HepG2 (cell line): ENCODE results near the gene CHST1. TPM values are rescaled to one million over a fixed set of nuclear protein-coding genes. Genes with fewer than 3 reads are reported as not detected.

Experiments used
- HMG20B ChIP-seq: conservative IDR thresholded peaks from 2 replicates; pipeline ENCODE4 v1.6.1; 2016; ENCODE audit warnings: missing genetic modification reagents, missing compliant biosample characterization
- MATR3 ChIP-seq: sonication (generic); formaldehyde crosslinking; IDR thresholded peaks from 2 replicates; pipeline ENCODE4 v1.4.0; 2020; ENCODE audit warnings: missing genetic modification reagents
- PLSCR1 ChIP-seq: sonication (generic); formaldehyde crosslinking; IDR thresholded peaks from 2 replicates; pipeline ENCODE4 v1.5.0; 2020; ENCODE audit warnings: missing genetic modification reagents, mild to moderate bottlenecking, borderline replicate concordance
- RXRA ChIP-seq: sonication (generic); formaldehyde crosslinking; IDR thresholded peaks from 2 replicates; pipeline ENCODE4 v1.5.1; 2020; ENCODE audit warnings: missing genetic modification reagents
- ZBTB34 ChIP-seq: sonication (generic); formaldehyde crosslinking; IDR thresholded peaks from 2 replicates; pipeline ENCODE4 v1.8.0; 2022; ENCODE audit warnings: mild to moderate bottlenecking, missing genetic modification reagents
- ZNF513 ChIP-seq: sonication (generic); formaldehyde crosslinking; conservative IDR thresholded peaks from 2 replicates; pipeline ENCODE4 v1.5.0; 2020; ENCODE audit warnings: missing genetic modification reagents
- ZNF550 ChIP-seq: sonication (generic); formaldehyde crosslinking; IDR thresholded peaks from 2 replicates; pipeline ENCODE4 v1.4.0; 2020; ENCODE audit warnings: mild to moderate bottlenecking, missing genetic modification reagents, borderline replicate concordance
- ZNF703 ChIP-seq: sonication (generic); formaldehyde crosslinking; IDR thresholded peaks from 2 replicates; pipeline ENCODE4 v1.5.1; 2020; ENCODE audit warnings: missing genetic modification reagents, mild to moderate bottlenecking, moderate library complexity, borderline replicate concordance
- ZNF724P ChIP-seq: sonication (generic); formaldehyde crosslinking; IDR thresholded peaks from 2 replicates; pipeline ENCODE4 v1.8.0; 2022; ENCODE audit warnings: missing genetic modification reagents, borderline replicate concordance
- ZNF772 ChIP-seq: sonication (generic); formaldehyde crosslinking; IDR thresholded peaks from 2 replicates; pipeline ENCODE4 v1.5.0; 2020; ENCODE audit warnings: mild to moderate bottlenecking, missing genetic modification reagents
- polyA plus RNA-seq, 8 experiments: library from polyadenylated mRNA; depleted of rRNA in 3 of 8; stranded (reverse) in 7 of 8; unstranded in 1 of 8; fragments of >200 nt; fragmentation: Illumina TruSeq in 4 of 8; extraction: Trizol in 4 of 8; gene quantifications; 2 replicates each; pipeline versions ENCODE4 v1.2.1 to v1.2.3, GENCODE V29; 2011 to 2016; ENCODE audit warnings: low read depth in 4 of 8, missing spikeins in 1 of 8, mixed read lengths in 1 of 8; ENCODE audit not compliant: insufficient read depth in 1 of 8
- total RNA-seq, 5 experiments: library from RNA; depleted of rRNA; stranded (reverse); fragments of >200 nt; fragmentation: Illumina TruSeq; extraction: Trizol; gene quantifications; 2 replicates each; pipeline ENCODE4 v1.2.3, GENCODE V29; 2016; ENCODE audit warnings: low read depth in 1 of 5

Gene CHST1
- total and polyA plus RNA-seq, 2 of the 13 experiments (the other 11 are each of a cell fraction or from before 2014, with no cell fraction given), result not detected

GRCh38 chr11:45650166-45651095 is 15.0 kb downstream of the CHST1 start (continued):
- TF ChIP-seq ZNF550 (CRISPR knock-in tag) (no peak), PLSCR1 (CRISPR knock-in tag) (no peak), ZNF513 (CRISPR knock-in tag) (no peak), HMG20B (CRISPR knock-in tag) (no peak), ZBTB34 (CRISPR knock-in tag) (no peak), ZNF724P (CRISPR knock-in tag) (no peak), ZNF703 (CRISPR knock-in tag) (no peak), ZNF772 (no peak), MATR3 (CRISPR knock-in tag) (no peak), RXRA (CRISPR knock-in tag) (no peak)
